Activated T-helper 1 cell treated with Interleukin-2 at 50 U/mL for 16 hours (primary cell): ENCODE measurements around the gene FTL.

Source experiments
- DNase-seq: peaks from one replicate; pipeline ENCODE4 v3.0.0-alpha.2; 2020; ENCODE audit warnings: low read depth

FTL gene

GRCh38 chr19:48966541-48967345 lies 1.6 kb downstream of the FTL start:
- DNase-seq, result no peak

- DNase-seq, result no peak
Observed at GRCh38 chr19:48967346-48968178, 2.5 kb downstream of the FTL start.

GRCh38 chr19:48968179-48968661 lies 3.1 kb downstream of the FTL start:
- no peak for DNase-seq

GRCh38 chr19:48968813-48969218 lies 3.7 kb downstream of the FTL start:
- no peak for DNase-seq

- DNase-seq, result no peak
Observed at GRCh38 chr19:48969276-48970138, 4.4 kb downstream of the FTL start.

DNA sequence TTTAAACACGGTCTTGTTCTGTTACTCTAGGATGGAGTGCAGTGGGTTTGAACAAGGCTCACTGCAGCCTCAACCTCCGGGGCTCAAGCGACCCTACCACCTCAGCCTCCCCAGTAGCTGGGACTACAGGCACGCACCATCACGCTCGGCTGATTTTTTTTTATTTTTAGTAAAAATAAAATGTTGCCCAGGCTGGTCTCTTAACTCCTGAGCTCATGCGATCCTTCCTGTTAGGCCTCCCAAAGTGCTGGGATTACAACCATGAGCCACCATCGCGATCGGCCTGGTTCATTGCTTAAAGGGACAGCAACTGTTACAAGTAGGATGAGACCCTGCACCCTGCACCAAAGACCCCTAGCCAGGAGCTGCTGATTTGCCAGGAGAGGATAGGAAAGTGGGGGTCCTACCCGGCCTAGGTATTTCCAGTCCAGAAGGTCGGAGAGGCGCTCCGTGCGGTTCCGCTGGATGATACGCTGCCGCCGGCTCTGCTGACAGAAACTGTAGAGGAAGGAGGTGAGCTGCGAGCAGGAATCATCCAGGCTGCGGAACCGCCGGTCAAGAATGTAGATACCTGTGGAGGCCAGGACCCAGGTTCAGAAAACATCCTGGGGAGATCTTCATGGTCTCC lies 5.1 kb downstream of the FTL start:
- no peak for DNase-seq

GRCh38 chr19:48970923-48971395 lies 5.8 kb downstream of the FTL start:
- DNase-seq, result peak; percentile 66

GRCh38 chr19:48975947-48976847 lies 11.1 kb downstream of the FTL start:
- no peak for DNase-seq

DNA sequence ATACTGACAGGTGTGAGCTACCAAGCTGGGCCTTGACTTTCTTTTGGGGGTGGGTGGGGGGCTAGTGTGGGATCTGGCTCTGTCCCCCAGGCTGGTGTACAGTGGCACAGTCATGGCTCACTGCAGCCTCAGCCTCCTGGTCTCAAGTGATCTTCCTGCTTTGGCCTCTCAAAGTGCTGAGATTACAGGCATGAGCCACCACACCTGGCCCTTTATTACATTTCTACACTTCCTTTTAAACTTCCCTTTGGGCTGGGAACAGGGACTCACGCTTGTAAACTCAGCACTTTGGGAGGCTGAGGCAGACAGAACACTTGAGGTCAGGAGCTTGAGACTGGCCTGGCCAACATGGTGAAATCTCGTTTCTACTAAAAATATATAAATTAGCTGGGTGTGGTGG lies 12.0 kb downstream of the FTL start:
- DNase-seq, result no peak

DNA sequence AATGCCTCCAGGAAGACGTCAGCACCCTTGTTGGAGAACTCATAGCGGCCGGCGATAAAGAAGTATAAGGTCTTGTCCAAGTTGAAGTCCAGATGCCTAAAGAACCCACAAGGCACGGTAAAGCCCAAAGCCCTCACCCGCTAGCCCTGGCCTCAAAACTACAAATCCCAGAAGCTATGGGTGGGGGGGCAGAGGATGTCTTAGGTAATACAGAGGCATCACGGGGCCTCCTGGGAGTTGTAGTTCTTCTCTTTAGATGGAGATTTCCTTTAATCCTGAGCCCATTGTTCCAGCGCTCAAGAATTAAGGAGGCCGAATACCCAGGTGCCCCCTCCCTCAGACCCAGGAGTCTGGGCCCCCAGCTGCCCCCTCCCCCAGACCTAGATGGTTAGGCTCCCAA lies 17.2 kb downstream of the FTL start:
- no peak for DNase-seq

GRCh38 chr19:48985711-48986110 lies 20.6 kb downstream of the FTL start:
- no peak for DNase-seq

- no peak for DNase-seq
Observed at GRCh38 chr19:48986211-48986610, 21.1 kb downstream of the FTL start.

DNA sequence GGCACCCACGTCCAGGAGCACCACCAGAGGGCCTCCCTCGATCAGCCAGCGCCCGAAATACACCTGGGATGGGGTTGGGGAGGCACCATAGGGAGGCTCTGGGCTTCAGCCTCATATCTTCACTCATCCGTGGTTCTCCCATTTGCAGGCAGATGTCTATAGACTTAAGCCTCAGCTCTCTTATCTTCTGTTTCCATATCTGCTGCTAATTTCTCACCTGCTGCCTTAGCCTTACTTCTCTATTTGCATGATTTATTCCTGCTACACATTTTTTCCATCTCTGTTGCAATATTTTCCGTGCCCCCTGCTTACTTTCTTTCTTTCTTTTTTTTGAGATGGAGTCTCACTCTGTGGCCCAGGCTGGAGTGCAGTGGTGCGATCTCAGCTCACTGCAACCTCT lies 22.2 kb downstream of the FTL start:
- DNase-seq, result no peak

DNA sequence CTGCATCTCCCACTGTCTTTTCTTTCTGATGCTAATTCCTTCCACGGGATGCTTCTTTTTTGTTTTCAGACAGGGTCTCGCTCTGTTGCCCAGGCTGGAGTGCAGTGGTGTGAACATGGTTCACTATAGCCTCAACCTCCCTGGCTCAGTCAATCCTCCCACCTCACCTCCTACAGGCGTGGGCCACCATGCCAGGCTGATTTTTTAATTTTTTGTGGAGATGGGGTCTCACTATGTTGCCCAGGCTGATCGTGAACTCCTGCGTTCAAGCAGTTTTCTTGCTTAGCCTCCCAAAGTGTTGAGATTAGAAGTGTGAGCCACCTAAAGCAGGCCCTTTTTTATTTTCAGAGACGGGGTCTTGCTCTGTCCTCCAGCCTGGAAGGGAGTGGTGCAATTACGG lies 23.2 kb downstream of the FTL start:
- DNase-seq, result no peak

- DNase-seq, result no peak
Observed at GRCh38 chr19:48988860-48989259, 23.8 kb downstream of the FTL start.

DNA sequence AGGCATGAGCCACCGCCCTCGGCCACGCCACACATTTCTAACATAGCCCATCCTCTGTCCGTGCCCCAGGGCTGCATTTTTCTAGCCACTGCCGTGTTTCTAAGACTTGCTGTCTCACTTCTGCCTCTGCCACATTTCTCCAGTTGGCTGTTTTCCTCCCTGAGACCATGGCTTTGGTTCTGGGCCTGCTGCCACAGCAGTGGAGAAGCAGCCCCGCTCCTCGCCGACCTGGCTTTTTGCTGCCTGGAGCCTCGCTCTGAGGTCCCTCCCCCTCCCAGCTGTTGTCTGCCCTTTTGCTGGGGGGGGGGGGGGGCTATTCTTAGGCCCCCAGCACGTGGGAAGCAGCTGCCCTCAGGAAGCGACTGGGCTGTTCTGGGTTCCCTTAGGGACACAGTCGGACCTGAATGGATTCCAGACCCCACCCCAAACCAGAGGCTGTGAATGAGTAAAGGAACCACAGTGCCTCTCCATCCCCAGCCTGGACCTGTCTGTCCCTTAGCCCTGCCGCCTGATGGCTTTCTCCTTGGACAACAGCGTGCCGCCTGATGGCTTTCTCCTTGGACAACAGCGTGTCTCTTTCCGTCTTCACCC lies 24.7 kb downstream of the FTL start:
- no peak for DNase-seq

- DNase-seq, result no peak
Observed at GRCh38 chr19:48990400-48990799, 25.3 kb downstream of the FTL start.

DNA sequence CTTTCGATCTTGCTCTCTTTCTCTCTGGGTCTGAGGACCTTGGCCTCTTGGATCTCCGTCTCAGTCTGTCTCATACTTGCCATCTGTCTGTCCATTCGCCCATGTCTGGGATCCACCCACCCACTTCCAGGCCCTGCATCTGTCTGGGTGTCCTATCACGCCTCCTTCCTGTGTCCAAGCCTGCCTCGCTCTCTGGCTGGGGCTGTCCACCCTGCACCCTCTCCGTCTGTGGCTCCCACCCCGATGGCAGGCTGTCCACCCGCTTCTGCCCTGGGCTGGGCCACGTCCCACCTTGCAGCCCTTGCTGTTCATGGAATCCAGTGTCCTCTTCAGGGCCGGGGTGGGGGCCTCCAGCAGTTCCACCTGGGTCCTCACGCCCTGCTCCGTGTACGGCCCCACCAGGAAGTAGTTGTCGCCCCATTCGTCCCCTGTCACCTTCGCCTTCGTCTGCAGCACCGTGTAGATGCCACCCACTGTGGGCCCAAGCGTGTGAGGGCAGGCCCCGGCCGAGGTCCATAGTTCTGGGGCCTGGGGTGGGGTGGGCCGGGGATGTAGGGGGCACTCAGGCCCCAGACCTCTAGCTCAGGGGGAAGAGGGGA lies 26.0 kb downstream of the FTL start:
- no peak for DNase-seq

DNA sequence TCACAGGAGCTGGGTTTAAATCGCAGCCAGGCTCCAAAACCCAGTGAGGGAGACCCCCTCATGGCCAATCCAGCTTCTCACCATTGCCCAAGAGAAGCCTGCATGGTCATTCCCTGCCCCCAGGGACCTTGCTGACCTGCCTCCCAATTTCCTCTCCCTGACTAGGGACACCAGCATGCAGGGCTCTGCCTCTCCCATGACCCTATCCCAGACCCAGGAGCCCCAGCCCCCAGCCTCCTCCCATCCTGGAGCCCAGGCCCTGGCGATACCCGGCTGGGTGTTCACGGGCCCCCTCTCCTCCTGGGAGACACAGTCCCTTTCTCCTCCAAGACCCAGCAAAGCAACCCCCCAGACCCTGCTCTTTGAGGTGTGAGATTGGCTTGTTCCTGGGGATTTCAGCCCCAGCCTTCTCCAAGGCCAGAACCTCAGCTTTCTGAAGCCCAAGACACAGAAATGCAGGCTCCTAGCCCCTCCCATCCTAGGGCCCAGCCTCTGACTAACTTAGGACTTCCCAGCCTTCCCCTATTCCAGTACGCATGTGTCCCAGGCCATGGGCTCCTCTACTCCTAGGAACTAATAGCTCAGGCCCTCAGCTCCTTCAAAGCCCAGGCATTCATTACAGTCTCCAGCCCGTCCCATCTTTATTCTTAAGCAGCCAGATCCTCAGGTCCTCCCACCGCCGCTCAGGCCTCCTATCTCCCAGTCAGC lies 26.9 kb downstream of the FTL start:
- DNase-seq, result no peak
